ENCODE measurements around the gene PBX1. TPM values are rescaled to one million over a fixed set of nuclear protein-coding genes. Genes with fewer than 3 reads are reported as not detected.

The PBX1 gene
- total RNA-seq, 1 donor from 2014 or later = 719 TPM

GRCh38 chr1:164719676-164720439 is 160.9 kb downstream of the PBX1 start:
- no peak for DNase-seq (ENCODE audit: low spot score in 2 of 2, unreplicated experiment in 2 of 2)
- TF ChIP-seq CTCF (IDR thresholded peaks at IDR 0.05; ENCODE audit: unreplicated experiment) = no peak
- H3K27me3 Mint-ChIP-seq (ENCODE audit: low read depth) = no peaks in the 10 kb centered on the region
- H3K4me3 Mint-ChIP-seq = no peak overlapping the region
- H3K36me3 Mint-ChIP-seq = peaks cover 16% of the 10 kb centered on the region
- H3K9me3 Mint-ChIP-seq = no peaks in the 10 kb centered on the region
- H3K4me1 Mint-ChIP-seq = peaks cover 76% of the 10 kb centered on the region
- H3K27ac Mint-ChIP-seq = peak overlapping the region; percentile 73

DNA sequence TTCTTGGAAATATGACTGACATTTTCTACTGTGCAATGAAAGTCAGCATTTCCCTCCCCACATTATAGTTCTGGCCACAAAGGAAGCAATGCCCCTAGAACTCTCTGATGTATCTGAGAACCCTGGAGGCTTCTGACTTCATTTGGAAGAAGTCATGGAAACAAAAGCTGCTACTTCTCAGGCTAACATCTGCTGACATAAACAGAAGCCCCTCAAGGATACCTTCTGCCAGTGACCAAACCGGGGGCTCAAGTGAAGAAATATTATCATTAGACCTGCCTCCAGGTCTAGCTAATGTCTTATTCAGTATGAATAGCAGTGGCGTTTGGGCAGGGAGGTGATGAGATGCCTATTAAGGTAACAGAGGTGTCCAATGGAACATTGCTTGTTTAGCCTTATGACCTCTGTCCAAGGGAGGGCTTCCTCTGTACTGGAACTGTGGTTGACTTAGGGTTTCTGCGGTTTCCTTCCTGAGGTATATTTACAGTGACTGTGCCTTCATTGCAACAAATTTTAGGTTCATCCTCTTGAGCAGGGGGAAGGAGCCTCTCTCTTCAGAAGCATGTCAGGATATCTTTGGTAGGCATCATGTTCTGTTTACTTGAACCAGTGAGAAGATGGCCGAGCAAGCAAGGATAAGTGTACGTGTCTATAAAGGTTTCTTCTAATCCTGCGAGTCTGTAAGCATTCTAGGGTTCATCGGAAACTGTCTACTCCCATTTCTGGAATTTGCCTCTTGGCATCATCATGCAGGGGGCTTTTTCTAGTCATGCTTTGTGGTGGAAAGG is 161.7 kb downstream of the PBX1 start:
- Mint-ChIP-seq H3K27ac (peak overlapping the region; percentile 73), H3K4me3 (no peak overlapping the region)

DNA sequence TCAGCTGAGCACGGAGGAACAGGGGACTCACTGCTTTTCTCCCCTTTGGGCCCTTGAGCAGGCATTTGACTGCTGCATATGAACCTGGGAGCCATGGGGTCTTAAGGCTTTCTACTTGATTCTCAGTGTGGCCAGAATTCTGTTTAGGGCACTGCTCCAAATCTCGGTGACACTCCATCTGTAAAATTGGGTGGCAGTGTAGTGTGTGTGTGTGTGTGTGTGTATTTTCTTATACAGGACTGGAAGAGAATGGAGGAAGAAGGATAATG is 162.2 kb downstream of the PBX1 start:
- peaks cover 77% of the 10 kb centered on the region for H3K4me1 Mint-ChIP-seq
- TF ChIP-seq CTCF (IDR thresholded peaks at IDR 0.05; ENCODE audit: unreplicated experiment) = no peak
- no peaks in the 10 kb centered on the region for H3K27me3 Mint-ChIP-seq (ENCODE audit: low read depth)
- peak overlapping the region; percentile 73 for H3K27ac Mint-ChIP-seq
- H3K9me3 Mint-ChIP-seq = no peaks in the 10 kb centered on the region
- no peak overlapping the region for H3K4me3 Mint-ChIP-seq
- peaks cover 15% of the 10 kb centered on the region for H3K36me3 Mint-ChIP-seq
- DNase-seq (ENCODE audit: low spot score in 2 of 2, unreplicated experiment in 2 of 2) = no peak

More for the DNA sequence above, 161.7 kb downstream of the PBX1 start:
- no peak for DNase-seq (ENCODE audit: low spot score in 2 of 2, unreplicated experiment in 2 of 2)
- Mint-ChIP-seq H3K27me3 (ENCODE audit: low read depth) (no peaks in the 10 kb centered on the region), H3K9me3 (no peaks in the 10 kb centered on the region), H3K36me3 (peaks cover 16% of the 10 kb centered on the region), H3K4me1 (peaks cover 78% of the 10 kb centered on the region)
- TF ChIP-seq CTCF (IDR thresholded peaks at IDR 0.05; ENCODE audit: unreplicated experiment) = no peak

- DNase-seq (ENCODE audit: low spot score in 2 of 2, unreplicated experiment in 2 of 2) = no peak
- no peaks in the 10 kb centered on the region for H3K27me3 Mint-ChIP-seq (ENCODE audit: low read depth)
- no peak overlapping the region for H3K4me3 Mint-ChIP-seq
These were observed 164.4 kb downstream of the PBX1 start for GRCh38 chr1:164723296-164723798.

DNA sequence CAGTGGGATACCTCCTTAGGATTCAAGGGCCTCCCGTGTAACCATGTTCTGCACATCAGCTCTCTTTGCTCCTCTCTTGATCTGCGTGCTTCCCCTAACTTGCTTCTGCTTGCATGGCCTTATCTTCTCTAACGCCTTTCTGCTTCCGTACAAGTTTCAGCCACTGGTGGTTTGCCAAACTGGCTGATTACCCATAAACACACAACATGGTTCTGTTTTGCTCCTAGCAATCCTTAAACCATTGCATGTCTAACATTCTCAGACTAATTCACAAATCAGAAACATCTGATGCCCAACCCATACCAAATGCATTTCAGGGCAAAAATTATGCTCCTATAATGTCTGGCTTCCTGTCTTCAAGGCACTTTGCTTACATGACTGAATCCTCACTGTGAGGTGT is 166.4 kb downstream of the PBX1 start:
- Mint-ChIP-seq H3K9me3 (no peaks in the 10 kb centered on the region), H3K27ac (peak overlapping the region; percentile 74), H3K4me1 (peaks cover 76% of the 10 kb centered on the region), H3K27me3 (ENCODE audit: low read depth) (no peaks in the 10 kb centered on the region), H3K4me3 (no peak overlapping the region), H3K36me3 (peaks cover 20% of the 10 kb centered on the region)
- no peak for DNase-seq (ENCODE audit: low spot score in 2 of 2, unreplicated experiment in 2 of 2)
- no peak for TF ChIP-seq CTCF (IDR thresholded peaks at IDR 0.05; ENCODE audit: unreplicated experiment)

More at GRCh38 chr1:164723296-164723798, 164.4 kb downstream of the PBX1 start:
- Mint-ChIP-seq H3K9me3 (no peaks in the 10 kb centered on the region), H3K4me1 (peaks cover 80% of the 10 kb centered on the region), H3K36me3 (peaks cover 20% of the 10 kb centered on the region), H3K27ac (peak overlapping the region; percentile 75)
- no peak for TF ChIP-seq CTCF (IDR thresholded peaks at IDR 0.05; ENCODE audit: unreplicated experiment)
